MG63 (cell line): ENCODE measurements around the gene XAB2. TPM values are rescaled to one million over a fixed set of nuclear protein-coding genes. Genes with fewer than 3 reads are reported as not detected.

Experiments
- DNase-seq: peaks from one replicate; pipeline ENCODE4 v3.0.0-alpha.2; 2020
- H3K27me3 ChIP-seq: fragments of 250-450 bp; sonication (Bioruptor Pico); 2 replicates; pipeline ENCODE4 v1.5.1; 2020; ENCODE audit warnings: mild to moderate bottlenecking, moderate library complexity
- H3K36me3 ChIP-seq: fragments of 250-450 bp; sonication (Bioruptor Pico); 2 replicates; pipeline ENCODE4 v1.5.1; 2020; ENCODE audit warnings: mild to moderate bottlenecking, moderate library complexity
- H3K4me3 ChIP-seq: fragments of 250-450 bp; sonication (Bioruptor Pico); 2 replicates; pipeline ENCODE4 v1.5.1; 2020; ENCODE audit warnings: mild to moderate bottlenecking, moderate library complexity
- H3K9me3 ChIP-seq: fragments of 250-450 bp; sonication (Bioruptor Pico); 2 replicates; pipeline ENCODE4 v1.5.1; 2020; ENCODE audit warnings: mild to moderate bottlenecking, moderate library complexity
- total RNA-seq: library from RNA; depleted of rRNA; stranded (reverse); fragments of >200 nt; shearing (Covaris generic); gene quantifications from 2 replicates; pipeline ENCODE4 v1.2.3, GENCODE V29; 2014; ENCODE audit warnings: low replicate concordance

Gene XAB2
- total RNA-seq, 1 experiment from 2014 or later = 115 TPM

GRCh38 chr19:7607874-7608560, 21.3 kb downstream of the XAB2 start:
- DNase-seq = no peak
- H3K9me3 ChIP-seq = peaks cover 4% of the 10 kb centered on the region

GRCh38 chr19:7607212-7607873, 22.0 kb downstream of the XAB2 start:
- H3K27me3 ChIP-seq = peaks cover 87% of the 10 kb centered on the region
- peaks cover 4% of the 10 kb centered on the region for H3K9me3 ChIP-seq
- H3K4me3 ChIP-seq = no peak overlapping the region
- no peaks in the 10 kb centered on the region for H3K36me3 ChIP-seq
- DNase-seq = no peak

More at GRCh38 chr19:7607874-7608560, 21.3 kb downstream of the XAB2 start:
- Histone ChIP-seq H3K27me3 (peaks cover 89% of the 10 kb centered on the region), H3K4me3 (no peak overlapping the region), H3K36me3 (no peaks in the 10 kb centered on the region)

- no peak overlapping the region for H3K4me3 ChIP-seq
- peaks cover 4% of the 10 kb centered on the region for H3K9me3 ChIP-seq
- DNase-seq = no peak
- H3K36me3 ChIP-seq = no peaks in the 10 kb centered on the region
- peaks cover 86% of the 10 kb centered on the region for H3K27me3 ChIP-seq
Measured at GRCh38 chr19:7606289-7606688, 23.1 kb downstream of the XAB2 start.

GRCh38 chr19:7605490-7606222, 23.7 kb downstream of the XAB2 start:
- DNase-seq = peak; percentile 55
- H3K36me3 ChIP-seq = no peaks in the 10 kb centered on the region

GRCh38 chr19:7603919-7604318, 25.4 kb downstream of the XAB2 start:
- DNase-seq = no peak
- Histone ChIP-seq H3K4me3 (no peak overlapping the region), H3K36me3 (no peaks in the 10 kb centered on the region), H3K27me3 (peaks cover 68% of the 10 kb centered on the region), H3K9me3 (peaks cover 4% of the 10 kb centered on the region)

More at GRCh38 chr19:7605490-7606222, 23.7 kb downstream of the XAB2 start:
- Histone ChIP-seq H3K4me3 (no peak overlapping the region), H3K27me3 (peaks cover 84% of the 10 kb centered on the region), H3K9me3 (peaks cover 4% of the 10 kb centered on the region)

GRCh38 chr19:7602935-7603497, 26.3 kb downstream of the XAB2 start:
- H3K4me3 ChIP-seq = no peak overlapping the region
- peaks cover 4% of the 10 kb centered on the region for H3K9me3 ChIP-seq
- H3K27me3 ChIP-seq = peaks cover 68% of the 10 kb centered on the region
- no peaks in the 10 kb centered on the region for H3K36me3 ChIP-seq
- no peak for DNase-seq

GRCh38 chr19:7602240-7602934, 27.0 kb downstream of the XAB2 start:
- DNase-seq = no peak
- peaks cover 70% of the 10 kb centered on the region for H3K27me3 ChIP-seq
- H3K4me3 ChIP-seq = no peak overlapping the region
- H3K36me3 ChIP-seq = no peaks in the 10 kb centered on the region
- H3K9me3 ChIP-seq = peaks cover 4% of the 10 kb centered on the region

GRCh38 chr19:7600721-7601120, 28.6 kb downstream of the XAB2 start:
- no peak for DNase-seq
- no peak overlapping the region for H3K4me3 ChIP-seq
- H3K36me3 ChIP-seq = no peaks in the 10 kb centered on the region
- H3K27me3 ChIP-seq = peaks cover 67% of the 10 kb centered on the region
- peaks cover 4% of the 10 kb centered on the region for H3K9me3 ChIP-seq

GRCh38 chr19:7598180-7598579, 31.2 kb downstream of the XAB2 start:
- DNase-seq = no peak
- H3K9me3 ChIP-seq = no peaks in the 10 kb centered on the region

GRCh38 chr19:7597689-7598088, 31.7 kb downstream of the XAB2 start:
- H3K36me3 ChIP-seq = no peaks in the 10 kb centered on the region
- DNase-seq = no peak
- no peaks in the 10 kb centered on the region for H3K9me3 ChIP-seq
- peaks cover 70% of the 10 kb centered on the region for H3K27me3 ChIP-seq
- no peak overlapping the region for H3K4me3 ChIP-seq

More at GRCh38 chr19:7598180-7598579, 31.2 kb downstream of the XAB2 start:
- H3K4me3 ChIP-seq = no peak overlapping the region
- peaks cover 69% of the 10 kb centered on the region for H3K27me3 ChIP-seq
- H3K36me3 ChIP-seq = no peaks in the 10 kb centered on the region

GRCh38 chr19:7596211-7596937, 33.0 kb downstream of the XAB2 start:
- DNase-seq = no peak
- H3K36me3 ChIP-seq = no peaks in the 10 kb centered on the region
- no peak overlapping the region for H3K4me3 ChIP-seq
- no peaks in the 10 kb centered on the region for H3K9me3 ChIP-seq
- H3K27me3 ChIP-seq = peaks cover 71% of the 10 kb centered on the region

- Histone ChIP-seq H3K27me3 (peaks cover 75% of the 10 kb centered on the region), H3K9me3 (no peaks in the 10 kb centered on the region), H3K4me3 (peak within 1 kb of the TSS; percentile 17; the same call in 1 of the 2 replicates), H3K36me3 (no peaks in the 10 kb centered on the region)
- no peak for DNase-seq
Measured at GRCh38 chr19:7595466-7596133, 33.7 kb downstream of the XAB2 start, which contains the start of gene CAMSAP3. TSS of gene CAMSAP3 (plus strand) at chr19:7595863. CDS start at chr19:7596003, 140 bp downstream.

GRCh38 chr19:7590256-7590655, 39.1 kb downstream of the XAB2 start:
- no peak overlapping the region for H3K4me3 ChIP-seq
- H3K36me3 ChIP-seq = no peaks in the 10 kb centered on the region
- no peak for DNase-seq
- no peaks in the 10 kb centered on the region for H3K9me3 ChIP-seq
- peaks cover 87% of the 10 kb centered on the region for H3K27me3 ChIP-seq

GRCh38 chr19:7589822-7590221, 39.5 kb downstream of the XAB2 start:
- DNase-seq = no peak
- H3K36me3 ChIP-seq = no peaks in the 10 kb centered on the region
- H3K27me3 ChIP-seq = peaks cover 87% of the 10 kb centered on the region
- no peaks in the 10 kb centered on the region for H3K9me3 ChIP-seq
- no peak overlapping the region for H3K4me3 ChIP-seq

- DNase-seq = no peak
- Histone ChIP-seq H3K27me3 (peaks cover 91% of the 10 kb centered on the region), H3K9me3 (no peaks in the 10 kb centered on the region), H3K4me3 (no peak overlapping the region), H3K36me3 (no peaks in the 10 kb centered on the region)
Measured at GRCh38 chr19:7582446-7582845, 46.9 kb downstream of the XAB2 start.
